Activated naive CD4-positive, alpha-beta T cell treated with Interleukin-2 at 50 U/mL for 16 hours (primary cell): ENCODE measurements around the gene PTPN9.
"Not testable (repeated sequence)": the region's sequence is repeated elsewhere in the genome, so short reads cannot be mapped to it uniquely, and the experiment has no call there.

Experiments
- DNase-seq: peaks from one replicate; pipeline ENCODE4 v3.0.0-alpha.2; 2020

The PTPN9 gene

GRCh38 chr15:75451674-75452363 lies 127.3 kb downstream of the PTPN9 start, which contains the start of gene SIN3A:
TSS of gene SIN3A (minus strand) at chr15:75451690. CDS start at chr15:75430375, 21,315 bp downstream.
- DNase-seq = peak; percentile 100

GRCh38 chr15:75451202-75451673 lies 127.9 kb downstream of the PTPN9 start:
- no peak for DNase-seq

GRCh38 chr15:75450307-75451201 lies 128.6 kb downstream of the PTPN9 start:
- DNase-seq = peak; percentile 97

GRCh38 chr15:75449585-75450306 lies 129.4 kb downstream of the PTPN9 start:
- no peak for DNase-seq

GRCh38 chr15:75448171-75448570 lies 130.9 kb downstream of the PTPN9 start:
- DNase-seq = not testable (repeated sequence)

GRCh38 chr15:75446151-75446550 lies 133.0 kb downstream of the PTPN9 start:
- DNase-seq = no peak

- DNase-seq = not testable (repeated sequence)
Observed at GRCh38 chr15:75445324-75445723, 133.8 kb downstream of the PTPN9 start.

GRCh38 chr15:75443972-75444453 lies 135.1 kb downstream of the PTPN9 start:
- not testable (repeated sequence) for DNase-seq

- DNase-seq = no peak
Observed at GRCh38 chr15:75437721-75438120, 141.4 kb downstream of the PTPN9 start.

GRCh38 chr15:75436881-75437280 lies 142.2 kb downstream of the PTPN9 start:
- DNase-seq = no peak

GRCh38 chr15:75431682-75432081 lies 147.4 kb downstream of the PTPN9 start:
- DNase-seq = no peak

- DNase-seq = no peak
Observed at GRCh38 chr15:75431270-75431669, 147.8 kb downstream of the PTPN9 start.

- DNase-seq = no peak
Observed at GRCh38 chr15:75430259-75430658, 148.9 kb downstream of the PTPN9 start.

GRCh38 chr15:75428152-75428551 lies 151.0 kb downstream of the PTPN9 start:
- DNase-seq = no peak

- no peak for DNase-seq
Observed at GRCh38 chr15:75425966-75426500, 153.1 kb downstream of the PTPN9 start.

GRCh38 chr15:75422554-75422953 lies 156.6 kb downstream of the PTPN9 start:
- no peak for DNase-seq

- no peak for DNase-seq
Observed at GRCh38 chr15:75420698-75421097, 158.4 kb downstream of the PTPN9 start.

GRCh38 chr15:75416584-75416983 lies 162.5 kb downstream of the PTPN9 start:
- DNase-seq = no peak
